Cardiac muscle cell (in vitro differentiated cells and primary cell): Measurements from ENCODE around the gene CNOT4. TPM values are rescaled to one million over a fixed set of nuclear protein-coding genes. Genes with fewer than 3 reads are reported as not detected.

Experiments used
- DNase-seq, 2 donors: peaks; one replicate each; pipeline versions ENCODE4 v3.0.0 to v3.0.0-alpha.2; 2010 to 2017; ENCODE audit warnings: low read depth in 1 of 2, low spot score in 1 of 2
- H3K27ac ChIP-seq: fragments of 200-600 bp; sonication (generic); 2 replicates; pipeline ENCODE4 v1.5.1; 2016
- H3K27me3 ChIP-seq: fragments of 200-600 bp; sonication (generic); 2 replicates; pipeline ENCODE4 v1.6.0; 2016; ENCODE audit warnings: control low read depth
- H3K36me3 ChIP-seq: fragments of 200-600 bp; sonication (generic); 2 replicates; pipeline ENCODE4 v1.5.1; 2016; ENCODE audit warnings: control low read depth
- H3K4me1 ChIP-seq: fragments of 200-600 bp; sonication (generic); 2 replicates; pipeline ENCODE4 v1.8.1; 2017; ENCODE audit warnings: low read depth, mild to moderate bottlenecking, mixed run types
- H3K4me3 ChIP-seq: fragments of 200-600 bp; sonication (generic); 2 replicates; pipeline ENCODE4 v1.5.1; 2016; ENCODE audit warnings: mild to moderate bottlenecking
- H3K9me3 ChIP-seq: fragments of 200-600 bp; sonication (generic); 2 replicates; pipeline ENCODE4 v1.5.1; 2017; ENCODE audit warnings: low read depth, mild to moderate bottlenecking, control low read depth
- CTCF ChIP-seq: IDR thresholded peaks from 2 replicates; pipeline ENCODE4 v1.5.1; 2012; ENCODE audit warnings: low read depth, mild to moderate bottlenecking, low read length
- polyA plus RNA-seq: library from polyadenylated mRNA; unstranded; fragments of >200 nt; fragmentation: Nextera tagmentation; extraction: Ambion mirVana; gene quantifications from 2 replicates; pipeline ENCODE4 v1.2.1, GENCODE V29; 2016
- total RNA-seq: library from RNA; depleted of rRNA; stranded (reverse); fragments of >200 nt; gene quantifications from 2 replicates; pipeline ENCODE4 v1.2.3, GENCODE V29; 2016

The CNOT4 gene
- total and polyA plus RNA-seq, 2 experiments from 2014 or later: 14.5 to 23.6 TPM

- H3K27me3 ChIP-seq: no peaks in the 10 kb centered on the region
- H3K4me3 ChIP-seq: no peak overlapping the region
- H3K9me3 ChIP-seq: no peaks in the 10 kb centered on the region
- no peaks in the 10 kb centered on the region for H3K36me3 ChIP-seq
- H3K4me1 ChIP-seq: no peaks in the 10 kb centered on the region
- DNase-seq: no peak
- no peak for TF ChIP-seq CTCF
- no peak overlapping the region for H3K27ac ChIP-seq
Observed at GRCh38 chr7:135466442-135467206, 43.3 kb downstream of the CNOT4 start.

GRCh38 chr7:135463908-135464307, 46.0 kb downstream of the CNOT4 start:
- no peaks in the 10 kb centered on the region for H3K27me3 ChIP-seq
- TF ChIP-seq CTCF: no peak
- H3K36me3 ChIP-seq: no peaks in the 10 kb centered on the region
- H3K9me3 ChIP-seq: no peaks in the 10 kb centered on the region
- no peaks in the 10 kb centered on the region for H3K4me1 ChIP-seq
- no peak overlapping the region for H3K4me3 ChIP-seq
- H3K27ac ChIP-seq: no peak overlapping the region
- no peak for DNase-seq

GRCh38 chr7:135459951-135460567, 49.8 kb downstream of the CNOT4 start:
- no peak for DNase-seq
- H3K27ac ChIP-seq: no peak overlapping the region
- no peak for TF ChIP-seq CTCF
- H3K27me3 ChIP-seq: no peaks in the 10 kb centered on the region
- H3K36me3 ChIP-seq: no peaks in the 10 kb centered on the region
- no peak overlapping the region for H3K4me3 ChIP-seq
- H3K4me1 ChIP-seq: no peaks in the 10 kb centered on the region
- H3K9me3 ChIP-seq: no peaks in the 10 kb centered on the region

- H3K36me3 ChIP-seq: no peaks in the 10 kb centered on the region
- H3K4me3 ChIP-seq: no peak overlapping the region
- no peaks in the 10 kb centered on the region for H3K9me3 ChIP-seq
- H3K27ac ChIP-seq: no peak overlapping the region
- no peaks in the 10 kb centered on the region for H3K4me1 ChIP-seq
- no peak for DNase-seq
- TF ChIP-seq CTCF: no peak
- H3K27me3 ChIP-seq: no peaks in the 10 kb centered on the region
Observed at GRCh38 chr7:135459076-135459475, 50.8 kb downstream of the CNOT4 start.

GRCh38 chr7:135454060-135454459, 55.8 kb downstream of the CNOT4 start:
- no peaks in the 10 kb centered on the region for H3K27me3 ChIP-seq
- H3K36me3 ChIP-seq: no peaks in the 10 kb centered on the region
- no peak overlapping the region for H3K27ac ChIP-seq
- DNase-seq: no peak
- no peak overlapping the region for H3K4me3 ChIP-seq
- H3K4me1 ChIP-seq: no peaks in the 10 kb centered on the region
- no peak for TF ChIP-seq CTCF
- no peaks in the 10 kb centered on the region for H3K9me3 ChIP-seq
